GM10248 (cell line): ENCODE data around the gene TMEM154.

Source experiments
- CTCF ChIA-PET: fragments of 300-600 bp; sonication (Branson Sonifier 250); formaldehyde crosslinking; extraction: SDS; loops from one replicate; lab custom pipeline; 2021; ENCODE audit warnings: antibody characterized with exemption; lab: Yijun Ruan, JAX
- POLR2A ChIA-PET: fragments of 350-650 bp; sonication (Branson Sonifier 250); formaldehyde crosslinking; extraction: SDS; loops from one replicate; lab custom pipeline; 2020; ENCODE audit warnings: antibody characterized with exemption; lab: Yijun Ruan, JAX
- DNase-seq: peaks from one replicate; pipeline ENCODE4 v3.0.0; 2012; ENCODE audit errors: extremely low spot score
- TF ChIP-seq, protein P1 (sequence below): IDR thresholded peaks from 2 replicates; pipeline ENCODE4 v1.5.1; 2012; ENCODE audit warnings: mild to moderate bottlenecking, low read depth; ENCODE audit errors: extremely low read depth, missing control alignments, control extremely low read depth

The TMEM154 gene

DNA sequence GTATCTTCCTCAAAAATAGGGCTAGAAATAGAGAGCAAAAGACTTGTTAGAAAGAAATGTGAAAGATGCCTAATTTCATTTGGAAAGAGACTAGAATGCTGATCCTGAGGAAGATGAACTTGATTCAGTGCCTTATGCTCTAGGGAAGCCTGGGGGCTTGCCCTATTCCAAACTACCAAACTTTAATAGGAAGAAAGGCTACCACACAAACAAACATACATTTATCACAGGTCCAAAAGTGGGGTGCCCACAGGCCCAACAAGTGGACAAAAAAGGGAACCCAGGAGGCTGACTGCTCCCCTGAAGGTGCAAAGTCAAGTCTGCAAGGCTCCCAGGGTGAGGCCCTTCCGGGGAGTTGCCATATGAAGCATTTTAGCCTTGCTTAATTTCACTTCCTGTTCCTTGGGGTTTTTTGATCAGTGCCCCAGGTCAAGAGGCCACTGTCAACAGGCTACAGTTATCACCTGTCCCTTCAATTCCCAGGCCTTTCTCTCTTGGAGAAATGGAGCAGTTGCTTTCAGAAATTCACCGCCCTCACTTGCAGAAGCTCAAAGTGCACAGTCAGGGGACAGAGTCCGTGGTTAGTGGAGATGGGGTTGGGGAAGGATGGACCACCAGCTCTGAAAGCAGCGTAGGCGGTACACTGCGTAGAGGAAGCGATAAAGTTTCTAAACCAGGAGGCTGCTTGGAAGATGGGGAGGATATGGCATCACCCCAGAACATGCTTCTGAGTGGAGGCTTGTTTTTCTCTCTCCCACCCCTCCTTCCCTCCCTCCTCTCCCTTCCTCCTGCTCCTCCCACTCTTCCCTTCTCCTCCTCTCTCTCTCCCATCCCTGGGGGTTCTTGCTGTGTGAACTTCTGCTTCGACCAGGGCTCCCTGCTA lies 36.4 kb downstream of the TMEM154 start:
- ChIA-PET CTCF (interaction anchor here (0.8 to 13.5 kb wide), 14 partner anchors 8 to 195 kb away, joined by 3 to 151 read pairs (median 3); no protein-coding TSS in a partner anchor), POLR2A (no interaction called here)
- peak; percentile 77 for DNase-seq
- TF ChIP-seq, protein P1, sequence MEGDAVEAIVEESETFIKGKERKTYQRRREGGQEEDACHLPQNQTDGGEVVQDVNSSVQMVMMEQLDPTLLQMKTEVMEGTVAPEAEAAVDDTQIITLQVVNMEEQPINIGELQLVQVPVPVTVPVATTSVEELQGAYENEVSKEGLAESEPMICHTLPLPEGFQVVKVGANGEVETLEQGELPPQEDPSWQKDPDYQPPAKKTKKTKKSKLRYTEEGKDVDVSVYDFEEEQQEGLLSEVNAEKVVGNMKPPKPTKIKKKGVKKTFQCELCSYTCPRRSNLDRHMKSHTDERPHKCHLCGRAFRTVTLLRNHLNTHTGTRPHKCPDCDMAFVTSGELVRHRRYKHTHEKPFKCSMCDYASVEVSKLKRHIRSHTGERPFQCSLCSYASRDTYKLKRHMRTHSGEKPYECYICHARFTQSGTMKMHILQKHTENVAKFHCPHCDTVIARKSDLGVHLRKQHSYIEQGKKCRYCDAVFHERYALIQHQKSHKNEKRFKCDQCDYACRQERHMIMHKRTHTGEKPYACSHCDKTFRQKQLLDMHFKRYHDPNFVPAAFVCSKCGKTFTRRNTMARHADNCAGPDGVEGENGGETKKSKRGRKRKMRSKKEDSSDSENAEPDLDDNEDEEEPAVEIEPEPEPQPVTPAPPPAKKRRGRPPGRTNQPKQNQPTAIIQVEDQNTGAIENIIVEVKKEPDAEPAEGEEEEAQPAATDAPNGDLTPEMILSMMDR = no peak

DNA sequence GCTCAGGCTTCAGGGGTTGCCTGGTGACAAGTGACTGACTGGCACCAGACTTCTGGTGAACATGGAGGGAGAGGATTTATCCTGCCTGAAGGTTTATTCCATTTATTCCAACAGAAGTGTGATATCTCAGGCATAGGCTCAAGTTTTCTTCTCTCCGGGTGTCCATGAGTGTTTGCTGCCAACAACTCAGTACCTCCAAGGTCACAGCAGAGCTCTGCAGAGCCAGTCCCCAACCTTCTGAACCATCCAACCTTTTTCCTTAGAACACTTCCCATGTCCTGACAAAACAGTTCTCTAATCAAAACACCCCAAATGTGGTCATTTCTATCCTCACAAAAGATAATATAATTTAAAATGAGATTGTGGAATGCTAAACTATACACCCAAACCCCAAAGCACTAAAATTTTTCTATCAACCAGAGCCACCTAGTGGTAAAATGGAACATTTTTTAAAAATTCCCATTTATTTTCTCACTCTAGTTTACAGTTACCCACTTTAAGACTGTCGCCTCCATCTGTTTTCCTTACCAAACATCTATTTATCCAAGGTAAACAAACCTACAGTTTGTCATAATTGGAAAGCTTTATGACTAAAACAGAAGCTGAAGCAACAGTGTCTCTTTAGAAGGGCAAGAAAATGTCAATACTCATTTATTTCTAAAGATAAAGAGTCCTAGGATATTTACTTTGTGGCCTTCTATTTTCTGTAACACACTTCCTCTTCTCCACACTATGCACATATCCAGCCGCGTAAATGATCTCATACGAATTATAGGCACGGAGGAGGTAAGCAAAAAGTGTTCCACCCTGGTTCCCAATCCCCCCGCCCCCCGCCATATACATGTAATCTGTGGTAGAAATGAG lies 39.5 kb downstream of the TMEM154 start:
- ChIA-PET CTCF (interaction anchor here (0.7 to 13.5 kb wide), 42 partner anchors 8 to 257 kb away, joined by 3 to 151 read pairs (median 4); partner anchors contain the start of gene TMEM154), POLR2A (no interaction called here)
- TF ChIP-seq, protein P1 = peak; percentile 40
- no peak for DNase-seq

DNA sequence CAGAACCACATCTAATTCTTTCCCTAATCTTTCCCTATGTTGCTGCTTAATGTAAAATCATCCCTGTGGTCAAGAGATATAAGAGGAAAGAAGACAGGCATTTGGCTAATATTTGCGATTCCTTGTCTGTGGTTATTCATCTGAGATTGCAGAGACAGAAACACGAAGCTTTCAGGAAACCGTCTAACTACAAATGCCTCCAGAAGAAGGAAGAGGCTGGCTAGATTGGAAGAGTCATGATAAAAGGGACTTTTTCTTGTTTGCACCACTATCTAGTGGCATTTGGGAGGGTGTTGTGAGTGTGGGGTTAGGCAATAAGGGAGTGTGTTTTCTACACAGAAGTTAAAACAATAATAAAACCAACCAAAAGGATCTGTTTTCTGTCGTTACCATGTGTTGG lies 43.9 kb downstream of the TMEM154 start:
- TF ChIP-seq, protein P1 = no peak
- DNase-seq = no peak
- ChIA-PET CTCF (interaction anchor here (0.7 to 13.5 kb wide), 2 partner anchors 8 to 134 kb away, joined by 3 to 151 read pairs; no protein-coding TSS in a partner anchor), POLR2A (no interaction called here)

DNA sequence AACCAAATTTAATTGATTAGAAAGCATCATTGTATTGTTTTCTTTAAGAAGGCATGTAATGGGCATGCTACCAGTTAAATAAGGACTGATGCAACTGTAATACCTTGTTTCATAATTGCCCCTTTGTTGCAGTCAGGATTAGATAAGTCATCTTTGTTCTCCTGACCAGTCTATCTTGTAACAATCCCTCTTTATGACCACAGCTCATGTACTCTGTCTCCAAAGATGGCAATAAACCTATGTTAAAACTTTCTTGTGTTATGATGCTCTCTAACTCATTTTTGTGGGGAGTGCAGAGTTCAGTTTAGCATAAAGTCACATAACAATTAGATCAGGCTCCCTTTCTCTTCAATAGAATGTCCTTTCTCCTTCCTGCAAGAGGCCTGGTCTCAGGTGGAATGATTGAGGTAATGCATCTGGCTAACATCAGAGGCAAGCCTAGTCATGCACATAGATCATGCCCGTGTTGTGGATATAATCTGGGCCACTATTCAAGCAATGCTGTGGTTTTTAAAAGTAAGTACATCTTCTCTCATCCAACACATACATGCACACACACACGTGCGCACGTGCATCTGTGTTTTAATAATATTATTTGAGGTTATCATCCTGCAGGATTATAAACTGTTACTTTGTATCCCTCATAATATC lies 45.6 kb downstream of the TMEM154 start:
- no peak for DNase-seq
- CTCF ChIA-PET = interaction anchor here (0.9 to 13.5 kb wide), 3 partner anchors 17 to 132 kb away, joined by 3 to 151 read pairs (median 3); no protein-coding TSS in a partner anchor
- POLR2A ChIA-PET = no interaction called here
- TF ChIP-seq, protein P1 = no peak

DNA sequence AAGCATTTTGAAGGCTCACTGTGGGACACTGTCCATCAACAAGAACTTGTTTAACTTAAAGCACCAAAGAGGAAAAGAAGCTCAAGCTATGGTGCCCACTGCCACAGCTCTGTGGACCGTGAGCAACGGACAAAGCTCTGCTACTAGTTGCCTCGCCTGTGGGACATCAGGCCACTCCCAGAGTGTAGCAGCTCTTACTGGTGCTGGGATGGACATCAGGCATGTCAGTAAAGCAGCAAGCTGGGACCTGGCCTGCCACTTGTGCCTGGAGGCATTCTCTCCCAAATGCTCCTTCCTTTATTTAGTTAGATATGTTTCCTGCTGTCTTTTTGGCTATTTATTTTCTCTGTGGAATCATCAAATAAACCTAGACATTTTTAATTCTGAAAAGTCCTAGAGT lies 46.7 kb downstream of the TMEM154 start:
- CTCF ChIA-PET = interaction anchor here (0.9 to 2.9 kb wide), 6 partner anchors 13 to 136 kb away, joined by 3 to 10 read pairs (median 3); no protein-coding TSS in a partner anchor
- TF ChIP-seq, protein P1 = no peak
- DNase-seq = no peak
- POLR2A ChIA-PET = no interaction called here
